Endothelial cell of umbilical vein (primary cell): ENCODE measurements around the gene TENM4.

ENCODE experiments used
- POLR2A ChIP-seq: IDR thresholded peaks from 2 replicates; pipeline ENCODE4 v1.6.1; 2012; ENCODE audit warnings: low read depth, mild to moderate bottlenecking, control low read depth, low read length
- POLR2AphosphoS5 ChIP-seq: IDR thresholded peaks from 2 replicates; pipeline ENCODE4 v1.6.1; 2012; ENCODE audit warnings: low read depth, mild to moderate bottlenecking, control low read depth, low read length, moderate library complexity; ENCODE audit not compliant: insufficient read depth
- TF ChIP-seq, protein P1 (sequence below), 2 donors: IDR thresholded peaks; 1 replicate in 1 of 2; 2 replicates in 1 of 2; pipeline ENCODE4 v1.5.1; 2011; ENCODE audit warnings: low read length in 2 of 2, mild to moderate bottlenecking in 2 of 2, moderate library complexity in 2 of 2, control low read depth in 1 of 2, inconsistent platforms in 1 of 2, low read depth in 1 of 2; ENCODE audit not compliant: insufficient read depth in 1 of 2; ENCODE audit errors: extremely low read depth in 1 of 2

DNA sequence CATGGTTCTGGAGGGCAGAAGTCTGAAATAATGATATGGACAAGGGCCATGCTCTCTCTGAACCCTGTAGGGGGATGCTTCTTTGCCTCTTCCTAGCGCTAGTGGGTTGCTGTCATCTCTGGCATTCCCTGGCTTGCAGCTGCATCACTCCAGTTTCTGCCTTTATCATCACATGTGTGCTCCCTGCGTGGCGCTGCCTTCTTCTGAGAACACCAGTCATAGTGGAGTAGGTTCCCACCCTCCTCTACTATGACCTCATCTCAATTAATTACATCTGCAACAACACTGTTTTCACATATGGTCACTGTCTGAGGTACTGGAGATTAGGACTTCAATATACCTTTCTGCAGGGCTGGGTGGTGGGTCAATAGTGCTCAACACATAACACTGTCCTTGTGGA is 463.8 kb downstream of the TENM4 start:
- TF ChIP-seq, protein P1, sequence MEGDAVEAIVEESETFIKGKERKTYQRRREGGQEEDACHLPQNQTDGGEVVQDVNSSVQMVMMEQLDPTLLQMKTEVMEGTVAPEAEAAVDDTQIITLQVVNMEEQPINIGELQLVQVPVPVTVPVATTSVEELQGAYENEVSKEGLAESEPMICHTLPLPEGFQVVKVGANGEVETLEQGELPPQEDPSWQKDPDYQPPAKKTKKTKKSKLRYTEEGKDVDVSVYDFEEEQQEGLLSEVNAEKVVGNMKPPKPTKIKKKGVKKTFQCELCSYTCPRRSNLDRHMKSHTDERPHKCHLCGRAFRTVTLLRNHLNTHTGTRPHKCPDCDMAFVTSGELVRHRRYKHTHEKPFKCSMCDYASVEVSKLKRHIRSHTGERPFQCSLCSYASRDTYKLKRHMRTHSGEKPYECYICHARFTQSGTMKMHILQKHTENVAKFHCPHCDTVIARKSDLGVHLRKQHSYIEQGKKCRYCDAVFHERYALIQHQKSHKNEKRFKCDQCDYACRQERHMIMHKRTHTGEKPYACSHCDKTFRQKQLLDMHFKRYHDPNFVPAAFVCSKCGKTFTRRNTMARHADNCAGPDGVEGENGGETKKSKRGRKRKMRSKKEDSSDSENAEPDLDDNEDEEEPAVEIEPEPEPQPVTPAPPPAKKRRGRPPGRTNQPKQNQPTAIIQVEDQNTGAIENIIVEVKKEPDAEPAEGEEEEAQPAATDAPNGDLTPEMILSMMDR (IDR thresholded peaks at IDR 0.05; ENCODE audit: extremely low read depth in 1 of 2, insufficient read depth in 1 of 2, low read depth in 1 of 2, low read length in 2 of 2): no peak
- TF ChIP-seq POLR2AphosphoS5 (no peak), POLR2A (no peak)
